GM10266 (cell line): ENCODE measurements around the gene GAD1.

Experiments
- DNase-seq: peaks from one replicate; pipeline ENCODE4 v3.0.0; 2012; ENCODE audit errors: extremely low spot score
- TF ChIP-seq, protein P1 (sequence below): IDR thresholded peaks from 2 replicates; pipeline ENCODE4 v1.5.1; 2012; ENCODE audit warnings: mild to moderate bottlenecking, low read depth; ENCODE audit not compliant: control insufficient read depth, insufficient read depth; ENCODE audit errors: missing control alignments

The GAD1 gene

DNA sequence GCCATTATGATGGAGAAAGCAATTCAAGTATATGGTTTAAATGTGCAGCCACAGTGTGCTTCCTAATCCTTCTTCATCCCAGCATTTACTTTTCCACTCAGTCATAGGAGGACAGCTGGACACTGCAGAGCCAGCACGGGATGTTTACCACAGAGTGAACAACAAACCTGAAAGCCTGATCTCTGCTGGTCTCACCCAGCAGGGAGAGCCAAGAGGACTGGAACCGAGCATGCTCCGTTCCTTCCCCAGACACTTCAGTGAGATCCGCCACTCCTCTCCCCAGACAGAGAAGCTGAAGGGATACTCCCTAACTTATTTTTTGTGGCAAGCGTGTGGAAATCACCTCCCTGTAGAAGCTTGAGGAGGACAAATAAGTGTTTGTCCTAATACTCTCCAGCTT is 89.2 kb downstream of the GAD1 start:
- no peak for DNase-seq
- TF ChIP-seq, protein P1, sequence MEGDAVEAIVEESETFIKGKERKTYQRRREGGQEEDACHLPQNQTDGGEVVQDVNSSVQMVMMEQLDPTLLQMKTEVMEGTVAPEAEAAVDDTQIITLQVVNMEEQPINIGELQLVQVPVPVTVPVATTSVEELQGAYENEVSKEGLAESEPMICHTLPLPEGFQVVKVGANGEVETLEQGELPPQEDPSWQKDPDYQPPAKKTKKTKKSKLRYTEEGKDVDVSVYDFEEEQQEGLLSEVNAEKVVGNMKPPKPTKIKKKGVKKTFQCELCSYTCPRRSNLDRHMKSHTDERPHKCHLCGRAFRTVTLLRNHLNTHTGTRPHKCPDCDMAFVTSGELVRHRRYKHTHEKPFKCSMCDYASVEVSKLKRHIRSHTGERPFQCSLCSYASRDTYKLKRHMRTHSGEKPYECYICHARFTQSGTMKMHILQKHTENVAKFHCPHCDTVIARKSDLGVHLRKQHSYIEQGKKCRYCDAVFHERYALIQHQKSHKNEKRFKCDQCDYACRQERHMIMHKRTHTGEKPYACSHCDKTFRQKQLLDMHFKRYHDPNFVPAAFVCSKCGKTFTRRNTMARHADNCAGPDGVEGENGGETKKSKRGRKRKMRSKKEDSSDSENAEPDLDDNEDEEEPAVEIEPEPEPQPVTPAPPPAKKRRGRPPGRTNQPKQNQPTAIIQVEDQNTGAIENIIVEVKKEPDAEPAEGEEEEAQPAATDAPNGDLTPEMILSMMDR = no peak
